Hepatocyte (in vitro differentiated cells): ENCODE measurements around the gene CCDC172. TPM values are rescaled to one million over a fixed set of nuclear protein-coding genes. Genes with fewer than 3 reads are reported as not detected.

Experiments
- DNase-seq: peaks from one replicate; pipeline ENCODE4 v3.0.0-alpha.2; 2016; ENCODE audit warnings: low spot score
- H2AFZ ChIP-seq: fragments of 200-600 bp; sonication (generic); 2 replicates; pipeline ENCODE4 v1.6.0; 2016; ENCODE audit warnings: antibody characterized with exemption, mild to moderate bottlenecking
- H3K27ac ChIP-seq: fragments of 200-600 bp; sonication (generic); 2 replicates; pipeline ENCODE4 v1.5.1; 2016; ENCODE audit warnings: mild to moderate bottlenecking
- H3K27me3 ChIP-seq: fragments of 200-600 bp; sonication (generic); 2 replicates; pipeline ENCODE4 v1.6.1; 2016
- H3K36me3 ChIP-seq: fragments of 200-600 bp; sonication (generic); replicated peaks from 2 replicates; pipeline ENCODE4 v1.5.1; 2016; ENCODE audit warnings: low read depth; ENCODE audit not compliant: insufficient read depth
- H3K4me1 ChIP-seq: fragments of 200-600 bp; sonication (generic); 2 replicates; pipeline ENCODE4 v1.5.1; 2016; ENCODE audit warnings: mild to moderate bottlenecking, moderate library complexity; ENCODE audit not compliant: insufficient read depth
- H3K4me2 ChIP-seq: fragments of 200-600 bp; sonication (generic); 2 replicates; pipeline ENCODE4 v1.6.0; 2016
- H3K4me3 ChIP-seq: fragments of 200-600 bp; sonication (generic); 2 replicates; pipeline ENCODE4 v1.5.1; 2016; ENCODE audit warnings: mild to moderate bottlenecking
- H3K79me2 ChIP-seq: fragments of 200-600 bp; sonication (generic); 2 replicates; pipeline ENCODE4 v1.6.0; 2017; ENCODE audit warnings: mild to moderate bottlenecking
- H3K9me2 ChIP-seq: fragments of 200-600 bp; sonication (generic); replicated peaks from 2 replicates; pipeline ENCODE4 v1.6.0; 2017; ENCODE audit warnings: mild to moderate bottlenecking; ENCODE audit not compliant: insufficient read depth
- H3K9me3 ChIP-seq: fragments of 200-600 bp; sonication (generic); 2 replicates; pipeline ENCODE4 v1.5.1; 2016; ENCODE audit warnings: low read depth, mild to moderate bottlenecking
- H4K20me1 ChIP-seq: fragments of 200-600 bp; sonication (generic); 2 replicates; pipeline ENCODE4 v1.6.0; 2016; ENCODE audit warnings: mild to moderate bottlenecking; ENCODE audit not compliant: insufficient read depth, poor library complexity, severe bottlenecking
- EZH2 ChIP-seq: fragments of 200-600 bp; sonication (generic); IDR thresholded peaks from 2 replicates; pipeline ENCODE4 v1.6.1; 2016; ENCODE audit warnings: antibody characterized with exemption, mild to moderate bottlenecking, borderline replicate concordance
- EZH2phosphoT487 ChIP-seq: fragments of 200-600 bp; sonication (generic); IDR thresholded peaks from one replicate; pipeline ENCODE4 v1.6.1; 2018; ENCODE audit warnings: antibody characterized with exemption, mild to moderate bottlenecking, low read depth, moderate library complexity; ENCODE audit not compliant: unreplicated experiment, severe bottlenecking
- WGBS: methylation state at CpG from one replicate; pipeline ENCODE4 v1.1.6; 2016; ENCODE audit warnings: low lambda C conversion rate; ENCODE audit errors: missing lambda C conversion rate; 5-methylcytosine and 5-hydroxymethylcytosine counted together
- polyA plus RNA-seq: library from polyadenylated mRNA; unstranded; fragments of >200 nt; fragmentation: Nextera tagmentation; extraction: Ambion mirVana; gene quantifications from 2 replicates; pipeline ENCODE4 v1.2.1, GENCODE V29; 2016
- total RNA-seq: library from RNA; depleted of rRNA; stranded (reverse); fragments of >200 nt; gene quantifications from 2 replicates; pipeline ENCODE4 v1.2.3, GENCODE V29; 2014
- TF ChIP-seq, protein P1 (sequence below): fragments of 200-600 bp; sonication (generic); IDR thresholded peaks from 2 replicates; pipeline ENCODE4 v1.5.1; 2016; ENCODE audit warnings: antibody characterized with exemption, mild to moderate bottlenecking; ENCODE audit not compliant: poor library complexity

The CCDC172 gene
- total and polyA plus RNA-seq, 2 experiments from 2014 or later = not detected

DNA sequence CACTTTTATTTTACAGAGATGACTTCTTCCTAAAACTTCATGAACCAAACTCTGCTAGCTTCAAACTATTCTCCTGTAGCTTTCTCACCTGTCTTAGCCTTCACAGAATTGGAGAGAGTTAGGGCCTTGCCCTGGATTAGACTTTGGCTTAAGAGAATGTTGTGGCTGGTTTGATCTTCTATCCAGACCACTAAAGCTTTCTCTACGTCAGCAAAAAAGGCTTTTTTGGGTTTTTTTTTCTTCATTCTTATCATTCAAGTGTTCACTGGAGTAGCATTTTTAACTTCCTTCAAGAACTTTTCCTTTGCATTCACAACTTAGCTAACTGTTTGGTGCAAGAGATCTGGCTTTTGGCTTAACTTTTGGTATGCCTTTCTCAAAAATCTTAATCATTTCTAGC, 19.3 kb upstream of the CCDC172 start:
- H3K4me2 ChIP-seq = no peak overlapping the region
- H3K9me2 ChIP-seq = no peaks in the 10 kb centered on the region
- no peaks in the 10 kb centered on the region for H3K4me1 ChIP-seq
- no peak for TF ChIP-seq EZH2
- TF ChIP-seq, protein P1, sequence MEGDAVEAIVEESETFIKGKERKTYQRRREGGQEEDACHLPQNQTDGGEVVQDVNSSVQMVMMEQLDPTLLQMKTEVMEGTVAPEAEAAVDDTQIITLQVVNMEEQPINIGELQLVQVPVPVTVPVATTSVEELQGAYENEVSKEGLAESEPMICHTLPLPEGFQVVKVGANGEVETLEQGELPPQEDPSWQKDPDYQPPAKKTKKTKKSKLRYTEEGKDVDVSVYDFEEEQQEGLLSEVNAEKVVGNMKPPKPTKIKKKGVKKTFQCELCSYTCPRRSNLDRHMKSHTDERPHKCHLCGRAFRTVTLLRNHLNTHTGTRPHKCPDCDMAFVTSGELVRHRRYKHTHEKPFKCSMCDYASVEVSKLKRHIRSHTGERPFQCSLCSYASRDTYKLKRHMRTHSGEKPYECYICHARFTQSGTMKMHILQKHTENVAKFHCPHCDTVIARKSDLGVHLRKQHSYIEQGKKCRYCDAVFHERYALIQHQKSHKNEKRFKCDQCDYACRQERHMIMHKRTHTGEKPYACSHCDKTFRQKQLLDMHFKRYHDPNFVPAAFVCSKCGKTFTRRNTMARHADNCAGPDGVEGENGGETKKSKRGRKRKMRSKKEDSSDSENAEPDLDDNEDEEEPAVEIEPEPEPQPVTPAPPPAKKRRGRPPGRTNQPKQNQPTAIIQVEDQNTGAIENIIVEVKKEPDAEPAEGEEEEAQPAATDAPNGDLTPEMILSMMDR = no peak
- no peak for TF ChIP-seq EZH2phosphoT487
- no peaks in the 10 kb centered on the region for H4K20me1 ChIP-seq
- no peaks in the 10 kb centered on the region for H3K9me3 ChIP-seq
- H3K36me3 ChIP-seq = no peaks in the 10 kb centered on the region
- H3K27me3 ChIP-seq = no peaks in the 10 kb centered on the region
- no peak overlapping the region for H3K4me3 ChIP-seq
- WGBS = 70% methylated on average over 1 of the region's 1 CpG
- no peak overlapping the region for H3K27ac ChIP-seq
- DNase-seq = no peak
- H3K79me2 ChIP-seq = no peaks in the 10 kb centered on the region
- no peak overlapping the region for H2AFZ ChIP-seq

DNA sequence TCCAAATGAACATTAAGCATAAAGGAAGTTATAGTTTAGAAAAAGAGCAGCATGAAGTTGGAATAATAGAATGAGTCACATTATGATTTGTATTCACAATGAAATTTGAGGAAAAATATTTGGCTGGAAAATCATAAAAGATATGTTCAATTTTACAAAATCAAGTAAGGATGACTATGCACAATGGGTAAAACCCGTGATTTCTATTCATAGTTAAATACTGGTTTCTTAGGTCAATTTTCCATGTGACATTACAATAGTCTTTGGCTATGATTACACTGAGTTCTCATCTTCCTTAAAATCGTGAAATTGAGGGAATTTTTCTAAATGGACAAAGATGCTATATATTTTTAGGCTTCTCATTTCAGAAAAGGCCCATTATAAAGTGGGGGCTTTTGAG, 17.4 kb upstream of the CCDC172 start:
- Histone ChIP-seq H3K36me3 (no peaks in the 10 kb centered on the region), H3K27ac (no peak overlapping the region), H3K9me3 (no peaks in the 10 kb centered on the region), H2AFZ (no peak overlapping the region), H3K4me3 (no peak overlapping the region), H3K27me3 (no peaks in the 10 kb centered on the region), H3K4me1 (no peaks in the 10 kb centered on the region), H3K79me2 (no peaks in the 10 kb centered on the region), H4K20me1 (no peaks in the 10 kb centered on the region), H3K4me2 (no peak overlapping the region), H3K9me2 (no peaks in the 10 kb centered on the region)
- DNase-seq = no peak
- 84% methylated on average over 2 of the region's 2 CpGs for WGBS
- no peak for TF ChIP-seq EZH2
- TF ChIP-seq, protein P1 = no peak
- TF ChIP-seq EZH2phosphoT487 = no peak

DNA sequence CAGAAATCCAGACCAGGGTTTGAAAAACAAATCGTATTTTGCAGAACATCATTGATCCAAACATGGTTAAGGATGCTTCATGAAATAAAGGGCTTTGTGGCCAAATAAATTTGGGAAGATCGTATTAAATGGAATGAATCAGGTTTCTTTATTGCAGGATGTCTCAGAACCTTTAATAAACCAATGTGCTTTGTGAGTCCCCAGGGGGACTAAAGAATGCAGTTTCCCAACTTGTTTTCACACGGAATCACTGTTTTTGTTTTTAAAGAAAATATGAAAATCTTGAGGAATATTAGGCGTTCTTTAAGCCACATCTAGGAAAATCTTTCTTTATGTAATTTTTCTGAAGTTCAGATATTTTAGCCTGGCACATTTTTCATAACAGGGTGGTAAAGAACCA, 16.8 kb upstream of the CCDC172 start:
- H4K20me1 ChIP-seq = no peaks in the 10 kb centered on the region
- H2AFZ ChIP-seq = no peak overlapping the region
- no peaks in the 10 kb centered on the region for H3K27me3 ChIP-seq
- TF ChIP-seq EZH2phosphoT487 (no peak), EZH2 (no peak)
- TF ChIP-seq, protein P1 = no peak
- no peaks in the 10 kb centered on the region for H3K9me2 ChIP-seq
- H3K36me3 ChIP-seq = no peaks in the 10 kb centered on the region
- H3K4me1 ChIP-seq = no peaks in the 10 kb centered on the region
- no peaks in the 10 kb centered on the region for H3K9me3 ChIP-seq
- H3K79me2 ChIP-seq = no peaks in the 10 kb centered on the region
- no peak overlapping the region for H3K4me2 ChIP-seq
- 83% methylated on average over 4 of the region's 4 CpGs for WGBS
- no peak for DNase-seq
- H3K4me3 ChIP-seq = no peak overlapping the region
- H3K27ac ChIP-seq = no peak overlapping the region

DNA sequence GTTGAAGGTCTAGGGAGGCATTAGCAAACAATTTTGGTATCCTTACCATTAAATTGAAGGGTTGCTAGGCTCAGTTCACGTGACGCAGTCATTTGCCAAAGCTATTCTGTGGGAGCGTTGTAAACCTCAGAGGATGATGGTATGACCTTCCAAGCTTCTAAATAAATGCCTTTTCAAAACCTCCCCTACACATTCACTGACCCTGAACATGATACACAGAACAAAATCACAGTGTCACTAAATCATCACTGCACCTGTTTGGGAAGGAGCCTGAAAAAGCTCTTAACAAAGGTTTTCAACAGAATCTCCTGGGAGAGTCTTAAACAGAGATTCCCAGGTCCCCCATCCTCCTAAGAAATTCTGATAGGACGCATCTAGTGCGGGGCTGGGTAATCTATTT, 13.2 kb upstream of the CCDC172 start:
- Histone ChIP-seq H3K27me3 (no peaks in the 10 kb centered on the region), H3K9me2 (no peaks in the 10 kb centered on the region), H3K79me2 (no peaks in the 10 kb centered on the region), H3K9me3 (no peaks in the 10 kb centered on the region), H2AFZ (no peak overlapping the region), H4K20me1 (no peaks in the 10 kb centered on the region), H3K4me3 (no peak overlapping the region), H3K27ac (no peak overlapping the region), H3K36me3 (no peaks in the 10 kb centered on the region), H3K4me2 (no peak overlapping the region), H3K4me1 (no peaks in the 10 kb centered on the region)
- WGBS = 92% methylated on average over 5 of the region's 5 CpGs
- DNase-seq = no peak
- TF ChIP-seq EZH2phosphoT487 (no peak), EZH2 (no peak)
- TF ChIP-seq, protein P1 = no peak
